Breast epithelium (tissue), 3 donors: ENCODE results near the gene GRPEL1.

Source experiments
- CTCF ChIP-seq, 3 donors: fragments of 450-650 bp; IDR thresholded peaks; one replicate each; pipeline ENCODE4 v1.5.1; 2016 to 2017; ENCODE audit warnings: antibody characterized with exemption in 3 of 3, mild to moderate bottlenecking in 3 of 3, moderate library complexity in 3 of 3
- POLR2A ChIP-seq: fragments of 450-650 bp; IDR thresholded peaks from one replicate; pipeline ENCODE4 v1.6.1; 2016; ENCODE audit warnings: antibody characterized with exemption, mild to moderate bottlenecking, moderate library complexity

GRCh38 chr4:7094916-7095315 lies 27.1 kb upstream of the GRPEL1 start:
- TF ChIP-seq CTCF (IDR thresholded peaks at IDR 0.05) (no peak), POLR2A (no peak)
